PC-9 (cell line): ENCODE data around the gene SHCBP1L.

ENCODE experiments used
- EZH2 ChIP-seq: fragments of 200-600 bp; sonication (generic); IDR thresholded peaks from 2 replicates; pipeline ENCODE4 v1.8.0; 2017; ENCODE audit warnings: antibody characterized with exemption, low read depth
- TF ChIP-seq, protein P1 (sequence below): fragments of 200-600 bp; sonication (generic); conservative IDR thresholded peaks from 2 replicates; pipeline ENCODE4 v1.6.1; 2017; ENCODE audit warnings: mixed run types, antibody characterized with exemption, mild to moderate bottlenecking, moderate library complexity

DNA sequence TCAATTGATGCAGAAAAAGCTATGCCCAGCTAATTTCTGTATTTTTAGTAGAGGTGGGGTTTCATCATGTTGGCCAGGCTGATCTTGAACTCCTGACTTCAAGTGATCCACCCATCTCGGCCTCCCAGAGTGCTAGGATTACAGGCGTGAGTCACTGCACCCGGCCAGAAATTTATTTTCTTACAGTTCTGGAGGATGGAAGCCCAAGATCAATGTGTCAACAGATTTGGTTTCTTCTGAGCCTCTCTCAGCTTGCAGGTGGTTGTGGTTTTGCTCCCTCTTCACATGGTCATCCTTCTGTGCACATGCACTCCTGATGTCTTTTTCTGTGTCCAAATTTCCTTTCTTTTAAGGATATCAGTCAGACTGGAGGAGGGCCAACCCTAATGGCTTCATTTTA, 35.6 kb downstream of the SHCBP1L start:
- TF ChIP-seq, protein P1, sequence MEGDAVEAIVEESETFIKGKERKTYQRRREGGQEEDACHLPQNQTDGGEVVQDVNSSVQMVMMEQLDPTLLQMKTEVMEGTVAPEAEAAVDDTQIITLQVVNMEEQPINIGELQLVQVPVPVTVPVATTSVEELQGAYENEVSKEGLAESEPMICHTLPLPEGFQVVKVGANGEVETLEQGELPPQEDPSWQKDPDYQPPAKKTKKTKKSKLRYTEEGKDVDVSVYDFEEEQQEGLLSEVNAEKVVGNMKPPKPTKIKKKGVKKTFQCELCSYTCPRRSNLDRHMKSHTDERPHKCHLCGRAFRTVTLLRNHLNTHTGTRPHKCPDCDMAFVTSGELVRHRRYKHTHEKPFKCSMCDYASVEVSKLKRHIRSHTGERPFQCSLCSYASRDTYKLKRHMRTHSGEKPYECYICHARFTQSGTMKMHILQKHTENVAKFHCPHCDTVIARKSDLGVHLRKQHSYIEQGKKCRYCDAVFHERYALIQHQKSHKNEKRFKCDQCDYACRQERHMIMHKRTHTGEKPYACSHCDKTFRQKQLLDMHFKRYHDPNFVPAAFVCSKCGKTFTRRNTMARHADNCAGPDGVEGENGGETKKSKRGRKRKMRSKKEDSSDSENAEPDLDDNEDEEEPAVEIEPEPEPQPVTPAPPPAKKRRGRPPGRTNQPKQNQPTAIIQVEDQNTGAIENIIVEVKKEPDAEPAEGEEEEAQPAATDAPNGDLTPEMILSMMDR = no peak
- TF ChIP-seq EZH2 = no peak
